Thyroid gland (tissue), 4 donors: ENCODE results near the gene STX8.

Experiments
- CTCF ChIP-seq, 6 experiments: fragments of 200-600 bp in 3 of 6; fragments of 450-650 bp in 3 of 6; sonication (generic) in 3 of 6; IDR thresholded peaks; one replicate each; pipeline ENCODE4 v1.5.1; 2016 to 2019; ENCODE audit warnings: antibody characterized with exemption in 6 of 6, mild to moderate bottlenecking in 2 of 6, inconsistent platforms in 1 of 6, moderate library complexity in 1 of 6
- POLR2A ChIP-seq, 2 donors: fragments of 450-650 bp; IDR thresholded peaks; one replicate each; pipeline ENCODE4 v1.6.1; 2017; ENCODE audit warnings: antibody characterized with exemption in 2 of 2, mild to moderate bottlenecking in 2 of 2, moderate library complexity in 1 of 2

DNA sequence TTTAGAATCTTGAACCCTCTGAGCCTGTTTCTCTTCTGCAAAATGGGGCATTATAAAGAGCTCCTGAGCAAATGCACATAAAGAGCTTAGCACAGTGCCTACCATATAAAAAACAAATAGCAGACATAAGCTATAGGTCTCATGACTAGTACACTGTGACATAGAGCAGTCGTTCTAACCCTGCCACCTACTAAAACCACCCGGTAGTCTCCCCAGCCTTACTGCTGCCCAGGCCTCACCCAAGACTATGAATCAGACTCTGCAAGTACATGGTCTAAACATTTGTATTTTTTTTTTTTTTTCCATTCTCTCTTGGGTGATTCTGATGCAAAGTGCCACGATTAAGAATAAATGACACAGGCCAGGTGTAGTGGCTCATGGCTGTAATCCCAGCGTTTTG is 33.9 kb downstream of the STX8 start:
- no peak for TF ChIP-seq CTCF (IDR thresholded peaks at IDR 0.05)
- no peak for TF ChIP-seq POLR2A (IDR thresholded peaks at IDR 0.05)
